GM19025 (cell line): ENCODE results near the gene PCDH12.
A peak's percentile ranks its signal among the peaks of the same experiment; 100 is the strongest.

Source experiments
- ATAC-seq: cut with Tn5 transposase; IDR thresholded peaks from one replicate; pipeline ENCODE4 v1.9.1; 2021; ENCODE audit warnings: mild to moderate bottlenecking, low read depth, moderate library complexity; ENCODE audit not compliant: unreplicated experiment

Gene PCDH12

DNA sequence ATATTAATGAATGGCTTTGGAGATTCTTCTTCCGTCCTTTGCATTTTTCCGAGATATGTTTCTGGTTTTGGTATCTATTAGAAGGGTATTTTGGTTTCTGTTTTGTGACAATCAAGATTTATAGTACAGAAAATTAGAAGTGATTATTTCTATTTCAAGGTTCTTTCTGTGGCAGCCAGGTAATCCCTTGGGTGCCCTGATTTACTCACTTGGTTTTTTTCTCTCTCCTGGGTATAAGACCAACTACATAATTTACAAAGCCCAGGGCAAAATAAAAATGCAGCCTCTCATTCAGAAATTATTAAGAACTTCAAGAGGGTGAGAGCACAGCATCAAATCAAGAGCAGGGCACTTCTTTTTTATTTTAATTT is 8.9 kb upstream of the PCDH12 start:
- no peak for ATAC-seq

DNA sequence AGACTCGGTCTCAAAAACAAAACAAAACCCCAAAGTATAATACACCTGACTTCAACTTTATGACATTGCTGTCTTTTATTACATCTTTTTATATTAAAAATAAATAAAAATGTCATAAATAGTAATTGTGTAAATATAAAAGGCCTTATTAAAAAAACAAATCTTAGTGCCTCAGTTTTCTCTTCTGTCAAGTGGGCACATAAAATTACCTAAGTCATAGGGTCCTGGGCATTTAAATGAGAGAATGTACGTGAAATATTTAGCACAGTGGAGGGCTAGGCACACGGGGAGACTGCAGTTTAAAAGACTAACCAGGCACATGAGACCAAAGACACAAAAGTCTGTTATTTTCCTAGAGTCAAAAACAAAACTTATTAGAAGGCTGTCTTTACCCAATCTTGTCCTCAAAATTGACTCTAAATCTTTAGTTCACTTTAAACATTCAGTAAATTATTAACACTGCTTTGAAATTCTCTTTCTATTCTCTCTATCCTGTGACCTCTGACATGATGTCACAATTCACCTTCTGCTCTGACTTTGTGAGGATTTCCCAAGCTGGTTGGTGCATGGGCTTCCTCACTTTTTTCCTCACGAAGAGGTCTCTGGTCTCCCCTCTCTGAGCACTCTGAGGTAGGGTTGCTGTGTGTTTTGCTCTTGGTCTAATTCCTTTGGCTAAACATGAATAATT is 8.4 kb upstream of the PCDH12 start:
- ATAC-seq = no peak

DNA sequence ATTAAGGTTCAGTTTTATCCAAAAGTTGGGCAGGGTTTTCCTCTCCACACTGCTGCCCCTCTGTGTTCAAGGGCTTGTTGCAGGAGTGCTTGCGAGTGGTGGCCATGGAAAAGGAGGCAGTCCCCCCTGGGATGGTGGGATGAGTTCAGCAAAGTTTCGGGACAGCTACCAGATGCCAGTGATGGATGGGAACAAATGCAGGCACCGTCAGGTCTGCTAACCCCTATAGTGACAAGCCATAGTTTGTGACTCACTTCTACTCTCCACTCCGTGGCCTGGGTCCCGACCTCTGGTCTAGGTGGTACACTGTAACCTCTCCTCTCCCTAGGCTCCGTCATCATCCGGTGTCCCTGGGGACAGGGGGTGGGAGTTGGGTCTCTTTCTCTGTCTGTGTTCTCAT is 7.1 kb upstream of the PCDH12 start:
- ATAC-seq = no peak

DNA sequence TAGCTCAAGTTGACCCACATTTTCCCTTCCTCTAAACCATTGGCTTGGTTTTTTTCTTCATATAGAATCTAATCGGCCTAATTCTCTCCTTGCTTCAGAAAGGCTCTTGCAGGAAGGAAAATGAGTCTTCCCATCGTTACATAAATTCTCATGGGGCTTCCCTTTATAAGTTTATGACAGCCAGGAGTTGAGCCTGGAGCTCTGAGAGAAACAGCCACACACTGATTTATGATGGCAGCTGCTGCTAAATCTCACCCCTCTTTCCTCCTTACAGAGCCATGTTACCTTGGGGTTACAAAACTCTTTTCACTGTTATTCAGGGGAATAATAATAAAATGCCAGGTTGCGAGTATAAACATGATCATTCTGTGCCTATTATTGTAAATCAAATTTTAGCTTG is 5.7 kb upstream of the PCDH12 start:
- ATAC-seq = no peak

DNA sequence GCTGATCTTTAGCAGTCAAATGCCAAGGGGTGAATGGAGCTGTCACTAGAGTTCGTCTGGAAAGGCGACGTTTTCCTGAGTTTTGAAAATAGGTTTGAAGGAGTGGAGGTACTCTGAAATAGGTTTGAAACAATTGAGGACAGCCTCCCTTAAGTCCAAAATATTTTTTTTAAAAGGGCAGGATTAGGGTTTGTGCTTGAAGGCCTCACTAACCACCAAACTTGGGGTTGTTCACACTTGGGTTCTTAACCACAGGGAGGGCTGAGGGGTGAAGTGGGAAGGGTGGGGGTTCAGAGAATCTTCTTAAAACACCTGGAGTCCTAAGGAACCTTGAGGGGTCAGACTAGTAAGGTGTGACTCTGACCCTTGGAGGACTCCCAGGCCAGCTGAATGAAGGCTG is 3.5 kb upstream of the PCDH12 start:
- no peak for ATAC-seq

DNA sequence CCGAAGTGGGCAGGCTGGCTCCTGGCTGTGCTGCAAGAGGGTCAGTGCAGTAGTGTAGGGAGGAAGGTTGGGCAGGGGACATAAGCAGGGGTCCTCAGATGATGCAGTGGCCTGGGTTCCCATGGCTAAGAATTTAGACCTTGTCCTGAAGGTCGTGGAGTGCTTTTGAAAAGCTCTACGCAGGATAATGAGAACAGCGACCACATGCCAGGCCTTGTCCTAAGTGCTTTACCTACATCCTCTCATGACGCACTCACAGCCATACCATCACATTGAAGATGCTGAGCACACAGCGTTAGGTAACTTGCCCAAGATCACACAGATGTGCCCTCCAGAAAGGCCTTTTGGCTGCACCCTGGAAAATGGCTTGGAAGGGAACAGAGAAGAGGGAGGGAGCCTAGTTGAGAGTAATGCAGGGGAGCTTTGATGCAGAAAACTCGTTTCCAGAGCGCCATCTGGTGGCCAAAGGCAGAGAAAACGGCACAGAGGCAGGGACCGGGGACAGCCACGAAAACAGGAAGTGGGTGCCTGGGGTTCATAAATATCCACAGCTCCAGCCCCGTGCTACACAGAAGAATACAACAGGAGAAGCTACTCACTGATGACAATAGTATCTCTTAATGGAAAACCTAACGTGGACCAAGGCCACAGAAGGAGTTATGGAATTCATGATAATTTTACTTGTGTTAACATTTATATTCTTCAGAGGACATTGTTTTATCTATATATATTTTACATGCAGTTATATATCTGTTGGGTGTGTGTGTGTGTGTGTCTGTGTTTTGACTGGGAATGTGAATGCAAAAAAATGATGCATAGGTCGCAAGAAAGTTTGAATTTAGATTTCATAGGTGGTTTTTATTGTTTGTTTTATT is 2.7 kb upstream of the PCDH12 start:
- ATAC-seq = peak; percentile 93

DNA sequence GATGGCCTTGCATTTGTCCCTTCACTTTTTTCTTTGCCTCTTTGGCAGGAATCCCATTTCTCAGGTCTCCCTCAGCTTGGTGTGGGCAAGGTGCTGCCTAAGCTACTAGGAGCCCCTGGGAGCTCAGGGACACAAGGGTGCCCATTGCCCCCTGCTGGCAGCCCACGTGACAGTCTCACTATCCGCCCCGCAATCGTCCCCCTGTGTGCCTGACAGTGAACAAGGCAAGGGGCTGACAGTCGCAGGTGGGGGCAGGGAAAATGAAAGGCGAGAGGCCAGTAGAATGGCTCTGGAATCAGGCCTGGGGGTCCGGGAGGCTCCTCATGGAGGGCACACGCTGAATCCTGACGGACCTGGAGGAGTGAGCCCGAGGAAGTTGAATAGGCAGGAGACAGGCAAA is 2.0 kb upstream of the PCDH12 start:
- no peak for ATAC-seq

DNA sequence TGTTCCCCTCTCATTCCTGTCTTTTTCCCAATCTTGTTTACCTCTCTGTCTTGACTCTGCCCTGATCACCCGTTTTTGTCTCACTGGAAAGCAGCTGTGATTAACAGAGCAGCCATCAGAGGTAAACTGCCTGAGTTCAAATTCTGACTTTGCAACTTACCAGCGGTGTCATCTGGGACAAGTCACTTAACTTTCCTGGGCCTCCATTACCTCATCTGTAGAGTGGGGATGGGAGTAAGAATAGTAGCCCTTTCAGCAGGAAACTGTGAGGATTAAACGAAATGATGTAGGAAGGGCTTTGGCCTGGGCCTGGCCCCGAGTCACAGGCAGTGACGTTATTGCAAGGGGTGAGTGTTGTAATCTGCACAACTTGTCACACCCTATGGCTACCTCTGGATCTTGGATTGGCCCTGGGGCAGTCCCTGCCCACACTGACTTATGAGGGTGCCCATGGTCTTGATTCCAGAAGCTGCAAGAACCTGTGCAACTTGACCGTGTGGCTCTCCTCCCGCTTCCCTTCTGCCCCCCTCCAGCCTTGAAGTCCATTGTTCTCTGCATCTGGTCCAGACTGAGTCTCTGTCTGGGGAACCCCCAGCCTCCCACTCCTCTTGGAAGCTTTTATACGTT is 657 bp upstream of the PCDH12 start:
- no peak for ATAC-seq

DNA sequence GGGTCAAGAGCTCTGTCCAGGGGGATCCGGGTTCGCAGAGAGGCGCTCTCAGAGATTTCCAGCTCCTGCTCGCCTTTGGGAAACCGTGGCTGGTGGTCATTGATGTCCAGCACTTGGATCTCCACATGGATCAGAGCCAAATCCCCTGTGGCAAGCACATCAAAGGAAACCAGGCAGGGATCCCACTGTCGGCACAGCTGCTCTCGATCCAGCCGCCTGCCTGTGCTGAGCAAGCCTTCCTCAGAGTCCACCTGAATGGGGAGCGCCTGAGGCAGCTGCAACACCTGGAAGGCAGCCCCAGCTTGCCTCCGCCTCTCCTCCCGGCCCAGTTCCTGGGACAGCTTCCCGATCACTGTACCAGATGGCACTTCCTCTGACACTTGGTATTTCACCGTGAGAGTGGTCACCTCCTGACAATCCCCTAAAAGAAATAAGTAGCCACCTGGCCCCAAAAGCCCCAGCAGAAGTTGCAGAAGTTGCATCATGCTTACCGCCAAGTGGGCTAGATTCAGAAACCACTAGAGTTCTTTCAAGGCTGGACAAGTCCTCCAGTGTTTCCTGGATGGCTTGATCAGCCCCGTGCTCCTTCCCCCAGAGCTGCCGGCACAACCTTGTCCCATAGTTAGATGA is 520 bp downstream of the PCDH12 start:
- ATAC-seq = no peak

DNA sequence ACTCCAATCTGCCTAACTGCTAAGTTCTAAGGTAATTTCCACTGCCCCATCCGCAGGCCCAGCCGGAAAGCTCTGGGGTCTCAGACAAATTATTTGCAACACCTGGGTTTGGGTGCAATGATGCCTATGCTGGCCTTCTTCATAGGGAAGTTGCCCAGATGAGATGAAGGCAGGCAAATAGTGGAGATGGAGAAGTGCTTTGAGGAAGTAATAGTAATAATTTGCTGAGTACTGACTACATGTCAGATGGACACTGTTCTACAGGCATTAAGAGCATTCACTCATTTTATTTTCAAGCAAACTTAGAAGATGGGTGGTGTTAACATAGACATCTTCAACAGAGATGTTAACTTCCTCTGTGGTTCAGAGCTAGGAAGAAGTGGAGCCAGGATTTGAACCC is 3.8 kb downstream of the PCDH12 start:
- ATAC-seq = no peak

DNA sequence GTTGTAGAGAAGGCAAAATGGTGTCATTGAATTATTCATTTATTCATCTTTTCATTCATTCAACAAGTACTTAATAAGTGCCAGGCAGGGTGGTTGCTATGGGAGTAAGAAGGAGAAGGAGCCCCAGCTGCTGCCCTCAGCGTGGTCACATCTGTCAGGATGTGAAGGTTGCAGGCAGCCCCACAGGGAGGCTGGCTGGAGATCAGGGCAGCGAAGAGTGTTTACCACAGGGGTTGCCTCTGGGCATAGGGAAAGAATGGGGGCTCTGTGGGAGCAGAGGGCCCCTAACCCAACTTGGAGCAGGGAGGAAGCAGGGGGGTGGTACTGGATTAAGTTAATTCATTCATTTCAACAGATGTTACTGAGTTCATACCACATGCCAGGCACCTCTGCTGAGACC is 6.0 kb downstream of the PCDH12 start:
- ATAC-seq = no peak

DNA sequence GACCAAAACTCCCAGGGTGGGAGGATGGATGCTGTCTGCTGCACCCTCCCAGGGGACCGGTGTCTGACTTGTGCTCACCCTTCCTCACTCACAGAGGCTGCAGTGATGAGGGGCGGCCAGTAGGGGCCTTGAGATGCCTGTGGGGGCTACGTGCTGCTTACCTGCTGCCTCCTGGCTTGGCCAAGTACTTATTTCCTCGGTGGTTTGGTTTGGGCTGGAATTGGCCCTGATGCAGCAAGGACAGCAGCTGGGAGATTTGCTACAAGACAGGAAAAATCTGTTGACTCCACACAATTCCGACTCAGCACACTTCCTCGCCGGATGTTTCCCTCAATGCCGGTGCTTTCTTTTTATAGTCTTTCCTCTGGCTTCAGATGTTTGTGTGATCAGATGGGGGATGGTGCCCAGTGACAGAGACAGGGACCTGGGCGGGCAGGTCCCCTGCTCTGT is 6.6 kb downstream of the PCDH12 start:
- peak; percentile 81 for ATAC-seq

DNA sequence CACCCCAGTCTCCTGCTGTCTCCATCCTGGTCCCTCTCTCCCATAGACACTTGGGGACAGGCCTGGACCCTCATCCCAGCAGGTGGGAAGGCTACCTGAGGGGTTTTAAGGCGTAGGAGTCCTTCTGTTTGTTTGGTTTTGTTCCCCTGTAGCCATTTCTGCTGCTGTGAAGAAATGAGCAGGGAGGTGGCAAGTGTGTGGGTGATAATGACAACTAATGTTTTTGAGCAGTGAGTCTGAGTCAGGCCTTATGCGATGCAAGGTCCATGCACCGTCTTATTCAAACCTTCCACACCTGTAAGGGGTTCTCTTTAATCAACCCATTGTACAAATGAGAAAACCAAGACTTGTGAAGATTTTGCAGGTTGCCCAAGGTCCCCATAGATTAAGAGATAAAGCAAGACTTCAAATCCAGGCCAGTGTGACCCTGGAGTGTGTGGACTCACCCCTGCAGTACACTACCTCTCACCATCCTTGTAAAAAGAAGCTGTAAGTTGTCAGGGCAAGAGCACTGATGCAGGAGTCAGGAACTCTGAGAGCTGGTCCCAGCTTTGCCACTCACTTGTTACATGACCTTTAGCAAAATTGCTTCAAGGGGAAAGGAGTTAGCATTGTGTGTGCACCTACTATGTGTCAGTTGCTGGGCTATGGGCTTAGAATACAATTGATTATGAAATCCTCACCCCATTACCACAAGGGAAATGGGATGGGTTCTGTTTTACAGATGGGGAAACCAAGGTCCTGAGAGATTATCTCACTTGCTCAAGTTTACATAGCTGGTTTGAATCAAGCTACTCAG is 7.6 kb downstream of the PCDH12 start:
- ATAC-seq = no peak

DNA sequence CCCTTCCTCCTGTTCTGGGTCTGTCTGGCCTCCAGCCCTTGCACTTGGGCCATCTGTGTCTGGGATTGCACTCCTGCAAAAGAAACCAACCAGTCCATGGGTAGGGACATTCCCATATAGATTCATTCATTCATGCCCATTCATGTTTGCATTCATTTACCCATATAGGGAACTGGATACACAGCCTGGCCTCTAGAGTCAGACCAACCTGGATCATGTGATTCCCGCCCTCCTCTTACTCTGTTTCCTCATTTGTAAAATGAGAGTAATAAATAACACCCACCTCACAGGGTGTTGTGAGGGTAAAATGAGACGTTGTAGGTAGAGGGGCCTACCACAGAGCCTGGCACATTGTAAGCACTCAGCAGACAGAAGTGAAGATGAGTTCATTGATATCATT is 8.5 kb downstream of the PCDH12 start:
- ATAC-seq = no peak

DNA sequence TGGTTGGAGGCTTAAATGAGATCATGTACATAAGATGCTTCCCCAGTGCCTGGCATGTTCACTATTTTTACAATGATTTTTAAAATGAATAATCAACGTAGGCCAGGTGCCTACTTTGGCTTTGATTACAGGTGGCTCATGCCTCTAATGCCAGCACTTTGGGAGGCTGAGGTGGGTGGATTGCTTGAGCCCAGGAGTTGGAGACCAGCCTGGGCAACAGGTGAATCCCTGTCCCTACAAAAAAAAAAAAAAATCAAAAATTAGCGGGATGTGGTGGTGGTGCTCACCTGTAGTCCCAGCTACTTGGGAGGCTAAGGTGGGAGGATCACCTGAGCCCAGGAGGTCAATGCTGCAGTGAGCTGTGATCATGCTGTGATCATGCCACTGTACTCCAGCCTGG is 9.2 kb downstream of the PCDH12 start:
- ATAC-seq = no peak

DNA sequence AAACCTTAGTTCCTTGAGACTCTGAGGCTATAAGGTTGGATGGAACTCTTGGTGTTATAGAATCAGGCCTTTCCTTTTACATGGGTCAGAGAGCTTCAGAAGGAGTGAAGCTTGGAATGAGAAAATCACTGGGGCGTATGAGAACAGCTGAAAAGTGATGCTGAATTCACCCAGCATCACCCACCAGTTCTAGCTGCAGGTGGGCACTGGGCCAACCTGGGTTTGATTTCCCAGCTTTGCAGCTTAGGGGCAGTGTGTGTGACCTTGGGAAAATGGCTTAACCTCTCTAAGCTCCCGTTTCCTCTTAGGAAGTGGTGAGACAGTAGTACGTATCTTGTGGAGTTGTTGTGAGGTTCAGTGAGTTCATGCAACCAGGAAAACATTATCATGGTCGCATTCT is 10.7 kb downstream of the PCDH12 start:
- ATAC-seq = no peak

DNA sequence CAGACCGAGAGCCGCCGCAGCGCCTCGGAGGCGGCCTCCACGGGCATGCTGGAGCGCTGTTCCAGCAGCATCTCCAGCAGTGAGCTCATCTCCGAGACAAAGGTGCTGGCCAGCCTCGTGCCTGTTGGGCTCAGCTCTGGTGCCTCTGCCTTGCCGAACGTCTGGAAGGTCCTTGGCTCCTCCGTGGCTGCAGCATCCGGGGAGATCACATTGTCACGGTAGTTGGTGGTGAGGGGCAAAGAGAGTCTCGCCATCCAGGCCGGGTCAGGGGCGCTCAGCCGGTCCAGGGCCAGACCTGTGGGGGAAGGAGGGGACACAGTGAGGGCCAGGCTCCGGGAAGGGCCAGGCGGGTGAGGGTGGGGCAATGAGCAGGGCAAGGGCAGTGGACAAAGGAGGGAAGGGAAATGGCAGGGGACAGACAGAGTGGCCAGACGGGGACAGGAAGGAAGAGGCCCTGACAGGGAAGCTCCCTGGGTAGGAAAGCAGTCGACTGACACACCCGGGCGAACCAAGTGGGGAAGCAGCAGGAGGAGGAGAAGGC is 12.4 kb downstream of the PCDH12 start:
- no peak for ATAC-seq

DNA sequence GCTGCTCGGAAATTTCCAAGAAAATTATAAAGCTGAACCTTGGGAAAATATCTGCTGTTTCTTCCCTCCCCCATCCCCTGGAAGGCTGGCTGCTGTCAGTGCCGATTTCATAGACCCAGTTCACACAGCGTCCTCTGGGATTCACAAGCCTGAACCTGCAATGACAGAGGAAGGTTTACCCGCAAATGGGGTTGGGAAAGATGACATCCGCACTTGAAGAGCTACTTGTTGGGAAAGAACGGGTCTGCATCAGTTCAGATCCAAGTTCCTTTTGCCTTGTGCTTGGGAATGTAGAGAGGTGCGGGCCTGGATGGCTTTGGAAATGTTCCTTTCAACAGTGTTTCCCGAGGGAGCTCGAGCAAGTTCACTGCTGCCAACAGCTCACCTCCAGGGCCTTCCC is 13.9 kb downstream of the PCDH12 start:
- no peak for ATAC-seq

DNA sequence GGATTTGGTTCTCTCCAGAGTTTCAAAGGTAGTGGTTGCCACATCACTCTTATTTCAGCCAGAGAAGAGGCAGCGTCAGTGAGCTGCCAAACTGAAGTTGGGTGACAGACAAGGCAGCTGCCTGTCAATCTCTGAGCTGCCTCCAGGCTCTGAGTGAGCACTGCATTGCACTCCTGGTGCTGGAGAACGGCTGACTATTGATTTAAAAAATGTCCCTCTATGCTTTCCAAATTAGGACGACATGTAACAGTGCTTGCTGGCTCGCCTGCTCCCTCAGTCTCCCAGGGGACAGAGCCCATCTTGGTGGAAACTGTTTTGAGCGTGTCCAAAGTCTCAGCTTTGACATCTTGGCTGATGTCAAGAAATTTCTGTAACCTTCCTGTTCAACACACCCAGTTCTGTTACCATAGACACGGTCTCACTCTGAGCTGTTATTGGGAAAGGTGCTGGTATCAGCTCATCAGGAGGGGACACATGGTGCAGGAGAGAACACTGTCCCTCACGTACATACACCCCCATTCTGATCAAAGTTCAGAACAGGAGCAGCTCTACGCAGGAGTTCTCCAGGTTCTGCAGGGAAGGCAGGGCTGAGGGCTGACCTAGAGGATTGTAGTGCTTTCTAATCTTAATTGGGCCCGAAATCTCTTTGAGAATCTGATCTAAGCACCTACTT is 15.7 kb downstream of the PCDH12 start:
- ATAC-seq = no peak

DNA sequence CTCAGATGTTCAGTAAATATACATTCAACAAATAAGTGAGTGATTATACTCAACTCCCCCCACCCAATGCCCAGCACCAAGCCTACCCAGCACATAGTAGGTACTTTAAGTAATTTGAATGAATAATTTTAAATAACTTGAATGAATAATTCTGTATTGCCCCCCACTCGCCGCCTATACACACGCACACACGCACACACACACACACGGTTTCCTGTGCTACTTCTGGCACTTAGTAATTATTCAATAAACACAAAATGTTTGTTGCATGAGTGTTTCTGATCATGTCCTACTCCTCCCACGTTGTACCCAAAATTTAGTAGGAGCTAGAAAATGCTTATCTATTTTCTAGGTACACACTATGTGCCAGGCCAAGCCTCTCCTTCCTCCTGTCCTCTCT is 16.2 kb downstream of the PCDH12 start:
- no peak for ATAC-seq
